Lower leg skin (tissue), 3 donors: ENCODE measurements around the gene STAG1.

Experiments used
- CTCF ChIP-seq, 3 donors: fragments of 450-650 bp; IDR thresholded peaks; one replicate each; pipeline ENCODE4 v1.5.1; 2016; ENCODE audit warnings: antibody characterized with exemption in 3 of 3, mild to moderate bottlenecking in 3 of 3, moderate library complexity in 2 of 3
- POLR2A ChIP-seq, 2 donors: fragments of 450-650 bp; IDR thresholded peaks; one replicate each; pipeline ENCODE4 v1.6.1; 2016 to 2017; ENCODE audit warnings: antibody characterized with exemption in 2 of 2, mild to moderate bottlenecking in 1 of 2, moderate library complexity in 1 of 2

GRCh38 chr3:136725468-136725867, 26.7 kb downstream of the STAG1 start:
- no peak for TF ChIP-seq CTCF (IDR thresholded peaks at IDR 0.05)
- no peak for TF ChIP-seq POLR2A (IDR thresholded peaks at IDR 0.05)
